Lower leg skin (tissue), 3 donors: ENCODE measurements around the gene SYNGR2.
"Not testable (repeated sequence)": the region's sequence is repeated elsewhere in the genome, so short reads cannot be mapped to it uniquely, and the experiment has no call there.

ENCODE experiments used
- POLR2A ChIP-seq, 2 donors: fragments of 450-650 bp; IDR thresholded peaks; one replicate each; pipeline ENCODE4 v1.6.1; 2016 to 2017; ENCODE audit warnings: antibody characterized with exemption in 2 of 2, mild to moderate bottlenecking in 1 of 2, moderate library complexity in 1 of 2
- TF ChIP-seq, protein P1 (sequence below), 3 donors: fragments of 450-650 bp; IDR thresholded peaks; one replicate each; pipeline ENCODE4 v1.5.1; 2016; ENCODE audit warnings: antibody characterized with exemption in 3 of 3, mild to moderate bottlenecking in 3 of 3, moderate library complexity in 2 of 3

DNA sequence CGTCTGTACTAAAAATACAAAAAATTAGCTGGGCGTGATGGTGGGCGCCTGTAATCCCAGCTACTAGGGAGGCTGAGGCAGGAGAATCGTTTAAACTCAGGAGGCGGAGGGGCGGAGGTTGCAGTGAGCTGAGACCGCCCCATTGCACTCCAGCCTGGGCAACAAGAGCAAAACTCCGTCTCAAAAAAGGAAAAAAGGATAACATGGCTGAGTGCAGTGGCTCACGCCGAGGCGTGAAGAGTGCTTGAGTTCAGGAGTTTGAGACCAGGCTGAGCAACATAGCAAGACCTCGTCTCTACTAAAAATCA lies 28.6 kb upstream of the SYNGR2 start:
- TF ChIP-seq, protein P1, sequence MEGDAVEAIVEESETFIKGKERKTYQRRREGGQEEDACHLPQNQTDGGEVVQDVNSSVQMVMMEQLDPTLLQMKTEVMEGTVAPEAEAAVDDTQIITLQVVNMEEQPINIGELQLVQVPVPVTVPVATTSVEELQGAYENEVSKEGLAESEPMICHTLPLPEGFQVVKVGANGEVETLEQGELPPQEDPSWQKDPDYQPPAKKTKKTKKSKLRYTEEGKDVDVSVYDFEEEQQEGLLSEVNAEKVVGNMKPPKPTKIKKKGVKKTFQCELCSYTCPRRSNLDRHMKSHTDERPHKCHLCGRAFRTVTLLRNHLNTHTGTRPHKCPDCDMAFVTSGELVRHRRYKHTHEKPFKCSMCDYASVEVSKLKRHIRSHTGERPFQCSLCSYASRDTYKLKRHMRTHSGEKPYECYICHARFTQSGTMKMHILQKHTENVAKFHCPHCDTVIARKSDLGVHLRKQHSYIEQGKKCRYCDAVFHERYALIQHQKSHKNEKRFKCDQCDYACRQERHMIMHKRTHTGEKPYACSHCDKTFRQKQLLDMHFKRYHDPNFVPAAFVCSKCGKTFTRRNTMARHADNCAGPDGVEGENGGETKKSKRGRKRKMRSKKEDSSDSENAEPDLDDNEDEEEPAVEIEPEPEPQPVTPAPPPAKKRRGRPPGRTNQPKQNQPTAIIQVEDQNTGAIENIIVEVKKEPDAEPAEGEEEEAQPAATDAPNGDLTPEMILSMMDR (IDR thresholded peaks at IDR 0.05): not testable (repeated sequence)
- TF ChIP-seq POLR2A (IDR thresholded peaks at IDR 0.05): not testable (repeated sequence)
